Neural progenitor cell (in vitro differentiated cells): ENCODE measurements around the gene ATAD2B. TPM values are rescaled to one million over a fixed set of nuclear protein-coding genes. Genes with fewer than 3 reads are reported as not detected.
A peak's percentile ranks its signal among the peaks of the same experiment; 100 is the strongest.

Experiments
- DNase-seq: peaks from one replicate; pipeline ENCODE4 v3.0.0-alpha.2; 2016; ENCODE audit warnings: low spot score
- H2AFZ ChIP-seq: fragments of 200-600 bp; sonication (generic); replicated peaks from 2 replicates; pipeline ENCODE4 v1.6.1; 2016; ENCODE audit warnings: antibody characterized with exemption
- H3F3A ChIP-seq: fragments of 200-600 bp; sonication (generic); 2 replicates; pipeline ENCODE4 v1.6.1; 2016; ENCODE audit warnings: antibody characterized with exemption, low read depth
- H3K27ac ChIP-seq: fragments of 200-600 bp; sonication (generic); 2 replicates; pipeline ENCODE4 v1.5.1; 2016; ENCODE audit warnings: mild to moderate bottlenecking
- H3K27me3 ChIP-seq: fragments of 200-600 bp; sonication (generic); 2 replicates; pipeline ENCODE4 v1.6.1; 2016; ENCODE audit warnings: mild to moderate bottlenecking, moderate library complexity
- H3K36me3 ChIP-seq: fragments of 200-600 bp; sonication (generic); 2 replicates; pipeline ENCODE4 v1.5.1; 2016
- H3K4me1 ChIP-seq: fragments of 200-600 bp; sonication (generic); 2 replicates; pipeline ENCODE4 v1.6.1; 2016; ENCODE audit warnings: mixed run types
- H3K4me2 ChIP-seq: fragments of 200-600 bp; sonication (generic); 2 replicates; pipeline ENCODE4 v1.6.1; 2016
- H3K4me3 ChIP-seq: fragments of 200-600 bp; sonication (generic); 2 replicates; pipeline ENCODE4 v1.5.1; 2016
- H3K79me2 ChIP-seq: fragments of 200-600 bp; sonication (generic); 2 replicates; pipeline ENCODE4 v1.6.1; 2016; ENCODE audit warnings: low read depth
- H3K9ac ChIP-seq: fragments of 200-600 bp; sonication (generic); 2 replicates; pipeline ENCODE4 v1.6.1; 2016
- H3K9me3 ChIP-seq: fragments of 200-600 bp; sonication (generic); 2 replicates; pipeline ENCODE4 v1.5.1; 2016; ENCODE audit warnings: low read depth
- H4K20me1 ChIP-seq: fragments of 200-600 bp; sonication (generic); 2 replicates; pipeline ENCODE4 v1.6.1; 2016; ENCODE audit warnings: low read depth
- H3K27ac Mint-ChIP-seq: 3 replicates; pipeline ENCODE4 v1.8.0; 2021; ENCODE audit warnings: mixed read lengths
- H3K27me3 Mint-ChIP-seq: 2 replicates; pipeline ENCODE4 v1.8.0; 2022; ENCODE audit warnings: low read depth, mild to moderate bottlenecking, inconsistent platforms, moderate library complexity, mixed read lengths; ENCODE audit not compliant: insufficient read depth
- H3K36me3 Mint-ChIP-seq: 3 replicates; pipeline ENCODE4 v1.8.0; 2021; ENCODE audit warnings: mixed read lengths
- H3K4me1 Mint-ChIP-seq: 3 replicates; pipeline ENCODE4 v1.8.0; 2021; ENCODE audit warnings: mixed read lengths
- H3K4me3 Mint-ChIP-seq: 3 replicates; pipeline ENCODE4 v1.8.0; 2021; ENCODE audit warnings: mild to moderate bottlenecking, moderate library complexity, mixed read lengths
- H3K9me3 Mint-ChIP-seq: 3 replicates; pipeline ENCODE4 v1.8.0; 2020; ENCODE audit warnings: mixed read lengths
- CTCF ChIP-seq: fragments of 200-600 bp; sonication (generic); IDR thresholded peaks from 2 replicates; pipeline ENCODE4 v1.5.1; 2017; ENCODE audit warnings: antibody characterized with exemption, mild to moderate bottlenecking
- EZH2 ChIP-seq: fragments of 200-600 bp; sonication (generic); IDR thresholded peaks from 2 replicates; pipeline ENCODE4 v1.6.1; 2017; ENCODE audit warnings: antibody characterized with exemption, mild to moderate bottlenecking, moderate library complexity
- EZH2phosphoT487 ChIP-seq: fragments of 200-600 bp; sonication (generic); IDR thresholded peaks from 2 replicates; pipeline ENCODE4 v1.6.1; 2017; ENCODE audit warnings: antibody characterized with exemption
- total RNA-seq: library from RNA; depleted of rRNA; stranded (reverse); fragments of >200 nt; gene quantifications from 2 replicates; pipeline ENCODE4 v1.2.3, GENCODE V29; 2015; ENCODE audit warnings: low replicate concordance

The ATAD2B gene
- total RNA-seq, 1 donor from 2014 or later = 38.7 TPM

GRCh38 chr2:23719716-23720115 is 207.2 kb downstream of the ATAD2B start:
- Histone ChIP-seq H2AFZ (no peak overlapping the region), H3K27ac (no peak overlapping the region), H3K9ac (no peak overlapping the region), H3K4me1 (no peaks in the 10 kb centered on the region), H3K27me3 (no peaks in the 10 kb centered on the region), H3K36me3 (no peaks in the 10 kb centered on the region), H3K4me2 (no peak overlapping the region), H3F3A (no peaks in the 10 kb centered on the region), H3K79me2 (no peaks in the 10 kb centered on the region), H4K20me1 (no peaks in the 10 kb centered on the region), H3K9me3 (peaks cover 13% of the 10 kb centered on the region), H3K4me3 (no peak overlapping the region)
- no peak for TF ChIP-seq CTCF
- no peak for TF ChIP-seq EZH2
- no peak for TF ChIP-seq EZH2phosphoT487
- peaks cover 24% of the 10 kb centered on the region for H3K36me3 Mint-ChIP-seq
- no peaks in the 10 kb centered on the region for H3K4me1 Mint-ChIP-seq
- no peaks in the 10 kb centered on the region for H3K27me3 Mint-ChIP-seq
- H3K27ac Mint-ChIP-seq = peak overlapping the region; percentile 11
- DNase-seq = no peak
- H3K4me3 Mint-ChIP-seq = no peak overlapping the region
- H3K9me3 Mint-ChIP-seq = peaks cover 25% of the 10 kb centered on the region

- Mint-ChIP-seq H3K36me3 (peaks cover 21% of the 10 kb centered on the region), H3K4me3 (no peak overlapping the region), H3K4me1 (no peaks in the 10 kb centered on the region), H3K9me3 (peaks cover 22% of the 10 kb centered on the region), H3K27me3 (no peaks in the 10 kb centered on the region), H3K27ac (no peak overlapping the region)
- TF ChIP-seq EZH2 (no peak), EZH2phosphoT487 (no peak), CTCF (no peak)
- no peak overlapping the region for H3K4me3 ChIP-seq
- H3K27ac ChIP-seq = no peak overlapping the region
- no peak overlapping the region for H3K4me2 ChIP-seq
- H3K9me3 ChIP-seq = peaks cover 13% of the 10 kb centered on the region
- no peaks in the 10 kb centered on the region for H3K4me1 ChIP-seq
- H3K79me2 ChIP-seq = no peaks in the 10 kb centered on the region
- no peaks in the 10 kb centered on the region for H3K27me3 ChIP-seq
- no peak overlapping the region for H2AFZ ChIP-seq
- no peak for DNase-seq
- no peaks in the 10 kb centered on the region for H3K36me3 ChIP-seq
- H3K9ac ChIP-seq = no peak overlapping the region
- no peaks in the 10 kb centered on the region for H4K20me1 ChIP-seq
- H3F3A ChIP-seq = no peaks in the 10 kb centered on the region
Measured at GRCh38 chr2:23718931-23719700, 207.8 kb downstream of the ATAD2B start.

GRCh38 chr2:23713351-23713750 is 213.6 kb downstream of the ATAD2B start:
- peak overlapping the region; percentile 52 for H3K27ac Mint-ChIP-seq
- DNase-seq = no peak
- Histone ChIP-seq H2AFZ (no peak overlapping the region), H3K9me3 (no peaks in the 10 kb centered on the region), H4K20me1 (peaks cover 7% of the 10 kb centered on the region), H3F3A (peaks cover 27% of the 10 kb centered on the region), H3K36me3 (no peaks in the 10 kb centered on the region), H3K9ac (no peak overlapping the region), H3K4me1 (peaks cover 26% of the 10 kb centered on the region), H3K79me2 (no peaks in the 10 kb centered on the region), H3K4me2 (no peak overlapping the region), H3K27me3 (no peaks in the 10 kb centered on the region), H3K27ac (no peak overlapping the region), H3K4me3 (no peak overlapping the region)
- peaks cover 6% of the 10 kb centered on the region for H3K9me3 Mint-ChIP-seq
- peak overlapping the region; percentile 9 for H3K4me3 Mint-ChIP-seq
- peaks cover 4% of the 10 kb centered on the region for H3K27me3 Mint-ChIP-seq
- TF ChIP-seq EZH2 (no peak), EZH2phosphoT487 (no peak), CTCF (no peak)
- H3K36me3 Mint-ChIP-seq = peaks cover 13% of the 10 kb centered on the region
- H3K4me1 Mint-ChIP-seq = peaks cover 27% of the 10 kb centered on the region
